ENCODE results near the gene NEDD4L.

NEDD4L gene

GRCh38 chr18:58309099-58309498 lies 265.1 kb downstream of the NEDD4L start:
- Histone ChIP-seq H3K4me3 (ENCODE audit: low read depth, low read length) (no peak overlapping the region), H3K27me3 (ENCODE audit: insufficient read depth, low read depth, severe bottlenecking) (no peaks in the 10 kb centered on the region), H3K27ac (no peak overlapping the region), H3K36me3 (no peaks in the 10 kb centered on the region; the same call in 1 of the 2 replicates), H3K9me3 (ENCODE audit: severe bottlenecking) (peaks cover 9% of the 10 kb centered on the region)
- no peak for TF ChIP-seq CTCF (IDR thresholded peaks at IDR 0.05; ENCODE audit: low read depth, low read length)
- no peak for DNase-seq

GRCh38 chr18:58309610-58310239 lies 265.7 kb downstream of the NEDD4L start:
- DNase-seq: no peak
- no peak overlapping the region for H3K27ac ChIP-seq

DNA sequence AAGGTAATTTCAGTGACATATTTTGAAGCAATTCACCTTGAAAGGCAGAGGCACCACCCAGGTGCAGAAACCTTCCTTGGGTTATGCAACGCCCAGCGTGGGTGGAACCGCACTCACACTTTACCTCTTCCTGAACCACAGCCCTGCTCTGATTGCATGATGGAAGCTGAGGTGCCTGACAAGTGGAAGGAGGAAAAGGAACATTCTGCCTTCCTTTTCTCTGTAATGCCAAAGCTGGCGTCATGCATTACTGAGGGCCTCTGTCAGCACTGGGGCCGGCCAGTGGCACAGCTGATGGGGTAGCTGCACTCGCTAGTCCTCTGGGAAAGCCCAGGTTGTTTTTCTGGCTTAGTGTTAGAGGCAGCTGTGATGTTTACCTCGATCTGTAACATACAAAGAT lies 266.5 kb downstream of the NEDD4L start:
- Histone ChIP-seq H3K27ac (no peak overlapping the region), H3K27me3 (ENCODE audit: insufficient read depth, low read depth, severe bottlenecking) (no peaks in the 10 kb centered on the region), H3K9me3 (ENCODE audit: severe bottlenecking) (peaks cover 4% of the 10 kb centered on the region), H3K4me3 (ENCODE audit: low read depth, low read length) (no peak overlapping the region), H3K36me3 (no peaks in the 10 kb centered on the region; the same call in none of the 2 replicates)
- no peak for DNase-seq
- TF ChIP-seq CTCF (IDR thresholded peaks at IDR 0.05; ENCODE audit: low read depth, low read length): no peak

More at GRCh38 chr18:58309610-58310239, 265.7 kb downstream of the NEDD4L start:
- Histone ChIP-seq H3K4me3 (ENCODE audit: low read depth, low read length) (no peak overlapping the region), H3K27me3 (ENCODE audit: insufficient read depth, low read depth, severe bottlenecking) (no peaks in the 10 kb centered on the region), H3K9me3 (ENCODE audit: severe bottlenecking) (peaks cover 9% of the 10 kb centered on the region), H3K36me3 (no peaks in the 10 kb centered on the region; the same call in 1 of the 2 replicates)
- TF ChIP-seq CTCF (IDR thresholded peaks at IDR 0.05; ENCODE audit: low read depth, low read length): no peak

DNA sequence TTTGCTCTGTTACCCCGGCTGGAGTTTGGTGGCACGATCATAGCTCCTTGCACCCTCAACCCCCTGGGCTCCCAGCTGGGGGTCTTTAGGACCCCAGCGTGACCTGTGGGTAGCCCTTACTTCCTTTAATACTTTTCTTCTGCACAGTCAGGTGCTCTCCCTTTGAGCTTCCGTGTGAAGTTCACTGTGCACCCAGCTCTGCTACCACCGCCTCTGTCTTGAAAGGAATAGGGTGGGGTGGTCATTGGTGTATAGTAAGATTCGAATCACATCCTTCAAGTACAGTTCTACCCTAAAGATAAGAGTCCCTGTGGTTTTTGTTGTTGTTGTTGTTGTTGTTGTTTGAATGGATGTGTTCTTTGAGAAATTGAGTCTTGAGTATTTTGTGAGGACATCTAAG lies 267.4 kb downstream of the NEDD4L start:
- Histone ChIP-seq H3K27ac (no peak overlapping the region), H3K9me3 (ENCODE audit: severe bottlenecking) (no peaks in the 10 kb centered on the region), H3K4me3 (ENCODE audit: low read depth, low read length) (no peak overlapping the region), H3K36me3 (peaks cover 2% of the 10 kb centered on the region), H3K27me3 (ENCODE audit: insufficient read depth, low read depth, severe bottlenecking) (no peaks in the 10 kb centered on the region)
- TF ChIP-seq CTCF (IDR thresholded peaks at IDR 0.05; ENCODE audit: low read depth, low read length): no peak
- no peak for DNase-seq

- no peak overlapping the region for H3K27ac ChIP-seq
- peaks cover 17% of the 10 kb centered on the region for H3K36me3 ChIP-seq
- no peak overlapping the region for H3K4me3 ChIP-seq (ENCODE audit: low read depth, low read length)
- H3K27me3 ChIP-seq (ENCODE audit: insufficient read depth, low read depth, severe bottlenecking): no peaks in the 10 kb centered on the region
- no peaks in the 10 kb centered on the region for H3K9me3 ChIP-seq (ENCODE audit: severe bottlenecking)
- TF ChIP-seq CTCF (IDR thresholded peaks at IDR 0.05; ENCODE audit: low read depth, low read length): no peak
- DNase-seq: no peak
Observed at GRCh38 chr18:58313491-58314032, 269.5 kb downstream of the NEDD4L start.

DNA sequence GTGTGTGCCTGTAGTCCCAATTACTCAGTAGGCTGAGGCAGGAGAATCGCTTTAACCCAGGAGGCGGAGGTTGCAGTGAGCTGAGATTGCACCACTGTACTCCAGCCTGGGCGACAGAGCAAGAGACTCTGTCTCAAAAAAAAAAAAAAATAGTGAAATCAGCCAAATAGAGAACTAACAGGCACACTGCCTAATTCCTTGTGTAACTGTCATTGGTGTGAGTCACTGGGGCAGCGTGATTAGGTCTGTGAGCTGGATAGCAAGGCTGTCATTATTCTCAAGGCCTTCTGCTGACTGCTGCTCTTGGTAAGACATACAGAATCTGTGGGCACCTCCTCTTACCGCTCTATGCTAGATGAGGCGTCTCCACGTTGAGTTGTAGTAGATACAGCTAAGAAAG lies 270.3 kb downstream of the NEDD4L start:
- peaks cover 17% of the 10 kb centered on the region for H3K36me3 ChIP-seq
- H3K27ac ChIP-seq: no peak overlapping the region
- no peak overlapping the region for H3K4me3 ChIP-seq (ENCODE audit: low read depth, low read length)
- no peak for DNase-seq
- no peaks in the 10 kb centered on the region for H3K9me3 ChIP-seq (ENCODE audit: severe bottlenecking)
- H3K27me3 ChIP-seq (ENCODE audit: insufficient read depth, low read depth, severe bottlenecking): no peaks in the 10 kb centered on the region
- TF ChIP-seq CTCF (IDR thresholded peaks at IDR 0.05; ENCODE audit: low read depth, low read length): no peak

Measured in WERI-Rb-1 (cell line).